Progenitor cell of endocrine pancreas (in vitro differentiated cells): ENCODE results near the gene CD300C. TPM values are rescaled to one million over a fixed set of nuclear protein-coding genes. Genes with fewer than 3 reads are reported as not detected.
A peak's percentile ranks its signal among the peaks of the same experiment; 100 is the strongest.
"Not testable (repeated sequence)": the region's sequence is repeated elsewhere in the genome, so short reads cannot be mapped to it uniquely, and the experiment has no call there.

ENCODE experiments used
- DNase-seq: peaks from one replicate; pipeline ENCODE4 v3.0.0; 2021; ENCODE audit warnings: low spot score; ENCODE audit not compliant: unreplicated experiment
- H3K27ac Mint-ChIP-seq: 2 replicates; pipeline ENCODE4 v1.8.0; 2021; ENCODE audit warnings: mild to moderate bottlenecking, moderate library complexity, mixed read lengths
- H3K27me3 Mint-ChIP-seq: 2 replicates; pipeline ENCODE4 v1.8.0; 2021; ENCODE audit warnings: mixed read lengths
- H3K36me3 Mint-ChIP-seq: 2 replicates; pipeline ENCODE4 v1.8.0; 2022; ENCODE audit warnings: mixed read lengths; ENCODE audit not compliant: insufficient read depth
- H3K4me1 Mint-ChIP-seq: 2 replicates; pipeline ENCODE4 v1.8.0; 2021; ENCODE audit warnings: low read depth, mixed read lengths
- H3K4me3 Mint-ChIP-seq: 2 replicates; pipeline ENCODE4 v1.8.0; 2021; ENCODE audit warnings: low read depth, mild to moderate bottlenecking, moderate library complexity, mixed read lengths
- H3K9me3 Mint-ChIP-seq: 2 replicates; pipeline ENCODE4 v1.8.0; 2021; ENCODE audit warnings: low read depth, mixed read lengths
- CTCF ChIP-seq: fragments of 200-600 bp; sonication (generic); IDR thresholded peaks from one replicate; pipeline ENCODE4 v1.5.0; 2021; ENCODE audit warnings: antibody characterized with exemption, mild to moderate bottlenecking; ENCODE audit not compliant: unreplicated experiment
- total RNA-seq: library from RNA; stranded (reverse); gene quantifications from 2 replicates; pipeline ENCODE4 v1.2.1, GENCODE V29; 2021

Gene CD300C
- total RNA-seq, 1 donor from 2014 or later: not detected

DNA sequence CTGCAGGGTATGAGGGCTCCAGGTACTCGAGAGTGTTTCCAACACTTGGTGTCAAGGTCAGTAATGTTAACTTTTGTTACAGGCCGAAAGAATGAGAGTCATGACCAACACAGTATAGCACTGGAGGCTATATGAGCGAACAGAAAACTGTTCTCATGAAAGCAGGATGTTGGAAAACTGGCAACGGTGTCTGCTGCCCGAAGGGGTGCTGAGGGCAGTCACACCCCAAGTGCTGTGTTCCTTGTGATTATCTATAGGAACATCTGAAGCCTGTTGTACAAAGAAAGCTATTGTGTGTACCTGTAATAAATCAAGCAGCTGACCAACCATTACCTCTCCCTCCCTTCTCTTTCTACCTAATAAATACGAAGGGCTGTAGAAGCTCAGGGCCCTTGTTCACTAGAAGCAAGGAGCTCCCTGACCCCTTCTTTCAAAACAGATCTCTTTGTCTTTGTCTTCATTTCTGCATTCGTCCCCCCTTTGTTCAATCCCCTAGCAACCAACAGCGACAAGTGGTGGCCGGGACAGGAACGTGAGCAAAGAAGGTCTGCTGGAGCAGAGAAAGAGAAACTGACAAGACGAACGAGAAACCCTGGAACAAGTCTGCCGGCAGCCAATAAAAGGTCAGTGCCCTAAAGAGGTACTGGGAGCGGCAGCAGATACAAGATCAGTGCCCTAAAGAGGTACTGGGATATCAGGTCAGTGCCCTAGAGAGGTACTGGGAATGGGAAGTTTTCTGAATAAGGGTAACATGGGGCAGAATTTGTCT lies 38.6 kb upstream of the CD300C start:
- no peak for TF ChIP-seq CTCF
- Mint-ChIP-seq H3K9me3 (peaks cover 8% of the 10 kb centered on the region), H3K27me3 (peaks cover 4% of the 10 kb centered on the region), H3K4me3 (no peak overlapping the region), H3K36me3 (no peaks in the 10 kb centered on the region), H3K4me1 (no peaks in the 10 kb centered on the region), H3K27ac (no peak overlapping the region)
- no peak for DNase-seq

DNA sequence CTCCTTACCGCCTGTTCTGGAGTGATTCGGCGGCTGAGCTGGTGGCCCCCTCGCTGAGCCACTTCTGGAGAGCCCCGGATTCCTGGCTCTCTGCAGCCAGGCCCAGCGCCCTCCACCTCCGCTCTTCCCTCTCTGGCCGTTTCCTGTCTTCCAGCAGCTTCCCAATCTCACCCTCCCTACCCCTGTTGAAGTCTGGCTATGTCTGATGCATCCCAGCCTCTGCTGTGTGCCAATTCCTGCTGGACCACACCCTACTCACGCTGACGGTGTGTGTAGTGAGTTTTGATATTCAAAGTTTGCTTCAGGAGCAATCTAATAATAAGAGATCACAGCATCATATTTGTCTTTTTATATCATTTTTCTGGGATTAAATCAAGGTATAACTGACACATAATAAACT lies 36.7 kb upstream of the CD300C start:
- Mint-ChIP-seq H3K36me3 (no peaks in the 10 kb centered on the region), H3K9me3 (peaks cover 8% of the 10 kb centered on the region), H3K27me3 (peaks cover 9% of the 10 kb centered on the region), H3K4me3 (no peak overlapping the region), H3K4me1 (no peaks in the 10 kb centered on the region), H3K27ac (no peak overlapping the region)
- TF ChIP-seq CTCF: no peak
- DNase-seq: no peak

- Mint-ChIP-seq H3K4me1 (no peaks in the 10 kb centered on the region), H3K27me3 (peaks cover 12% of the 10 kb centered on the region), H3K4me3 (no peak overlapping the region), H3K36me3 (no peaks in the 10 kb centered on the region), H3K27ac (no peak overlapping the region), H3K9me3 (peaks cover 7% of the 10 kb centered on the region)
- no peak for DNase-seq
- TF ChIP-seq CTCF: no peak
These were observed 34.0 kb upstream of the CD300C start for GRCh38 chr17:74579900-74580299.

- Mint-ChIP-seq H3K27me3 (peaks cover 19% of the 10 kb centered on the region), H3K27ac (no peak overlapping the region), H3K9me3 (no peaks in the 10 kb centered on the region), H3K36me3 (no peaks in the 10 kb centered on the region), H3K4me1 (no peaks in the 10 kb centered on the region), H3K4me3 (no peak overlapping the region)
- no peak for TF ChIP-seq CTCF
- no peak for DNase-seq
These were observed 33.1 kb upstream of the CD300C start for GRCh38 chr17:74578979-74579378.

DNA sequence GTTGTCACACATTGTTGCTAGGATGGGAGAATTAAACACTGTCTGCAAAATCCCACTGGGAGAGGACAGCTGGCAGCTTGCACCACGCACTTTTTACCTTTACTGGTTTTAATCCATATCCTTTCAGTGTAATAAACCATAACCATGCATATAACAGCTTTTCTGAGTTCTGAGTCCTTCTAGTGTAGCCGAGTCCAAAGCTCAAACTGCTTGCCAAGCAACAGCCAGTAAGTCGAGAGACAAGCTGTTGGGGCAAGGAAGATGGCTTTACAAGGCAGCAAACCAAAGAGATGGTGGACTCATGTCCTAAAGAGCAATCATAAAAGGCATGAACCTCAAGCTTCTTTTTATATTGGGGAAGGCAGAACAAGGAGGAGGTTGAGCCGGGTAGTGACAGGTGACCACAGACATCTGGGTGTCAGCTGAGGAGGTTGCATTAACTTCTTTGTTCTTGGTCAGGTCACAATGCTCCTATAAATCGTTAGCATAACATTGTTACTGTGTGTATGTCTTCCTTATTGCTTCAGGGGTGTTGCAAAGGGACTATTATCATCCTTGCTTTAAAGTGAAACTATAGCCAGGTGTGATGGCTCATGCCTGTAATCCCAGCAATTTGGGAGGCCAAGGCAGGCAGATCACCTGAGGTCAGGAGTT lies 28.7 kb upstream of the CD300C start:
- DNase-seq: no peak
- H3K9me3 Mint-ChIP-seq: no peaks in the 10 kb centered on the region
- no peaks in the 10 kb centered on the region for H3K36me3 Mint-ChIP-seq
- no peaks in the 10 kb centered on the region for H3K4me1 Mint-ChIP-seq
- no peak for TF ChIP-seq CTCF
- no peak overlapping the region for H3K4me3 Mint-ChIP-seq
- H3K27ac Mint-ChIP-seq: peak overlapping the region; percentile 35
- H3K27me3 Mint-ChIP-seq: peaks cover 26% of the 10 kb centered on the region

- not testable (repeated sequence) for H3K27ac Mint-ChIP-seq, DNase-seq
- H3K27me3 Mint-ChIP-seq: peaks cover 21% of the 10 kb centered on the region
These were observed 27.7 kb upstream of the CD300C start for GRCh38 chr17:74573635-74574034.

More at GRCh38 chr17:74573635-74574034, 27.7 kb upstream of the CD300C start:
- H3K4me1 Mint-ChIP-seq, H3K9me3 Mint-ChIP-seq, H3K4me3 Mint-ChIP-seq, H3K36me3 Mint-ChIP-seq: not testable (repeated sequence)
